ENCODE results near the gene MTCH2. TPM values are rescaled to one million over a fixed set of nuclear protein-coding genes. Genes with fewer than 3 reads are reported as not detected.
A peak's percentile ranks its signal among the peaks of the same experiment; 100 is the strongest.

The MTCH2 gene
- total RNA-seq, 2 donors from 2014 or later, result 21.9 to 47.8 TPM

GRCh38 chr11:47595029-47595428, 47.3 kb downstream of the MTCH2 start:
- no peak for ATAC-seq (ENCODE audit: insufficient number of reproducible peaks, low FRiP score, low read depth)

GRCh38 chr11:47593934-47594855, 48.2 kb downstream of the MTCH2 start, which contains the start of gene C1QTNF4:
C1QTNF4 (minus strand) TSS chr11:47594411; CDS start chr11:47590810, 3,601 bp downstream.
- TF ChIP-seq CTCF (IDR thresholded peaks at IDR 0.05), result no peak
- DNase-seq (ENCODE audit: low spot score), result no peak
- H3K4me1 ChIP-seq (ENCODE audit: control insufficient read depth in 1 of 2, low read depth in 2 of 2), result peaks cover 12 to 22% of the 10 kb centered on the region in 2 donors
- H3K4me3 ChIP-seq, result peak within 1 kb of the TSS; percentile 65
- no peaks in the 10 kb centered on the region for H3K9me3 ChIP-seq
- no peaks in the 10 kb centered on the region for H3K36me3 ChIP-seq
- H3K27ac ChIP-seq, result no peak within 1 kb of the TSS
- peaks cover 10% of the 10 kb centered on the region for H3K27me3 ChIP-seq (replicated peaks; ENCODE audit: insufficient read depth)
- ATAC-seq (ENCODE audit: insufficient number of reproducible peaks, low FRiP score, low read depth), result no peak

More at GRCh38 chr11:47595029-47595428, 47.3 kb downstream of the MTCH2 start:
- Histone ChIP-seq H3K4me3 (no peak overlapping the region), H3K27ac (no peak overlapping the region), H3K4me1 (ENCODE audit: control insufficient read depth in 1 of 2, low read depth in 2 of 2) (peaks cover 12 to 13% of the 10 kb centered on the region in 2 donors), H3K36me3 (no peaks in the 10 kb centered on the region), H3K9me3 (no peaks in the 10 kb centered on the region), H3K27me3 (replicated peaks; ENCODE audit: insufficient read depth) (peaks cover 10% of the 10 kb centered on the region)
- no peak for DNase-seq (ENCODE audit: low spot score)
- TF ChIP-seq CTCF (IDR thresholded peaks at IDR 0.05), result no peak

- TF ChIP-seq CTCF (IDR thresholded peaks at IDR 0.05), result no peak
- ATAC-seq (ENCODE audit: insufficient number of reproducible peaks, low FRiP score, low read depth) (no peak), DNase-seq (ENCODE audit: low spot score) (no peak)
- Histone ChIP-seq H3K9me3 (no peaks in the 10 kb centered on the region), H3K36me3 (no peaks in the 10 kb centered on the region), H3K27me3 (replicated peaks; ENCODE audit: insufficient read depth) (peaks cover 10% of the 10 kb centered on the region), H3K27ac (no peak overlapping the region), H3K4me3 (peak overlapping the region; percentile 65), H3K4me1 (ENCODE audit: control insufficient read depth in 1 of 2, low read depth in 2 of 2) (peaks cover 12 to 22% of the 10 kb centered on the region in 2 donors)
Measured at GRCh38 chr11:47593492-47593933, 48.8 kb downstream of the MTCH2 start.

GRCh38 chr11:47592970-47593369, 49.4 kb downstream of the MTCH2 start:
- Histone ChIP-seq H3K4me1 (ENCODE audit: control insufficient read depth in 1 of 2, low read depth in 2 of 2) (peaks cover 12 to 22% of the 10 kb centered on the region in 2 donors), H3K27ac (no peak overlapping the region), H3K36me3 (no peaks in the 10 kb centered on the region), H3K9me3 (no peaks in the 10 kb centered on the region), H3K4me3 (no peak overlapping the region), H3K27me3 (replicated peaks; ENCODE audit: insufficient read depth) (peaks cover 10% of the 10 kb centered on the region)
- no peak for ATAC-seq (ENCODE audit: insufficient number of reproducible peaks, low FRiP score, low read depth)
- no peak for TF ChIP-seq CTCF (IDR thresholded peaks at IDR 0.05)
- no peak for DNase-seq (ENCODE audit: low spot score)

GRCh38 chr11:47592251-47592650, 50.1 kb downstream of the MTCH2 start:
- Histone ChIP-seq H3K4me1 (ENCODE audit: control insufficient read depth in 1 of 2, low read depth in 2 of 2) (peaks cover 12 to 22% of the 10 kb centered on the region in 2 donors), H3K27me3 (replicated peaks; ENCODE audit: insufficient read depth) (peaks cover 10% of the 10 kb centered on the region), H3K36me3 (no peaks in the 10 kb centered on the region), H3K27ac (no peak overlapping the region), H3K4me3 (no peak overlapping the region), H3K9me3 (no peaks in the 10 kb centered on the region)
- ATAC-seq (ENCODE audit: insufficient number of reproducible peaks, low FRiP score, low read depth), result no peak
- no peak for TF ChIP-seq CTCF (IDR thresholded peaks at IDR 0.05)
- DNase-seq (ENCODE audit: low spot score), result no peak
